ENCODE results near the gene RPS4Y1.

RPS4Y1 gene

GRCh38 chrY:2849368-2849767, 8.0 kb downstream of the RPS4Y1 start:
- no peaks in the 10 kb centered on the region for H3K4me1 Mint-ChIP-seq
- H3K27me3 Mint-ChIP-seq (ENCODE audit: low read depth): no peaks in the 10 kb centered on the region
- TF ChIP-seq CTCF (IDR thresholded peaks at IDR 0.05; ENCODE audit: unreplicated experiment in 3 of 3): no peak
- H3K9me3 Mint-ChIP-seq: no peaks in the 10 kb centered on the region
- no peak overlapping the region for H3K4me3 Mint-ChIP-seq
- no peak overlapping the region for H3K27ac Mint-ChIP-seq
- no peaks in the 10 kb centered on the region for H3K36me3 Mint-ChIP-seq (ENCODE audit: low read depth)

- H3K4me3 Mint-ChIP-seq: no peak overlapping the region
- no peaks in the 10 kb centered on the region for H3K27me3 Mint-ChIP-seq (ENCODE audit: low read depth)
- H3K4me1 Mint-ChIP-seq: no peaks in the 10 kb centered on the region
- H3K27ac Mint-ChIP-seq: no peak overlapping the region
- no peaks in the 10 kb centered on the region for H3K9me3 Mint-ChIP-seq
- no peak for TF ChIP-seq CTCF (IDR thresholded peaks at IDR 0.05; ENCODE audit: unreplicated experiment in 3 of 3)
- no peaks in the 10 kb centered on the region for H3K36me3 Mint-ChIP-seq (ENCODE audit: low read depth)
Observed at GRCh38 chrY:2854145-2854774, 12.9 kb downstream of the RPS4Y1 start.

GRCh38 chrY:2857068-2857467, 15.7 kb downstream of the RPS4Y1 start:
- no peak overlapping the region for H3K27ac Mint-ChIP-seq
- no peaks in the 10 kb centered on the region for H3K27me3 Mint-ChIP-seq (ENCODE audit: low read depth)
- H3K36me3 Mint-ChIP-seq (ENCODE audit: low read depth): no peaks in the 10 kb centered on the region
- H3K4me1 Mint-ChIP-seq: no peaks in the 10 kb centered on the region
- no peak overlapping the region for H3K4me3 Mint-ChIP-seq
- no peaks in the 10 kb centered on the region for H3K9me3 Mint-ChIP-seq
- TF ChIP-seq CTCF (IDR thresholded peaks at IDR 0.05; ENCODE audit: unreplicated experiment in 3 of 3): no peak

GRCh38 chrY:2857686-2858085, 16.3 kb downstream of the RPS4Y1 start:
- no peaks in the 10 kb centered on the region for H3K9me3 Mint-ChIP-seq
- no peaks in the 10 kb centered on the region for H3K4me1 Mint-ChIP-seq
- no peaks in the 10 kb centered on the region for H3K36me3 Mint-ChIP-seq (ENCODE audit: low read depth)
- TF ChIP-seq CTCF (IDR thresholded peaks at IDR 0.05; ENCODE audit: unreplicated experiment in 3 of 3): no peak
- H3K4me3 Mint-ChIP-seq: no peak overlapping the region
- no peaks in the 10 kb centered on the region for H3K27me3 Mint-ChIP-seq (ENCODE audit: low read depth)
- H3K27ac Mint-ChIP-seq: no peak overlapping the region

GRCh38 chrY:2859782-2860181, 18.4 kb downstream of the RPS4Y1 start:
- Mint-ChIP-seq H3K27me3 (ENCODE audit: low read depth) (no peaks in the 10 kb centered on the region), H3K36me3 (ENCODE audit: low read depth) (no peaks in the 10 kb centered on the region), H3K4me1 (no peaks in the 10 kb centered on the region), H3K4me3 (no peak overlapping the region), H3K27ac (no peak overlapping the region), H3K9me3 (no peaks in the 10 kb centered on the region)
- no peak for TF ChIP-seq CTCF (IDR thresholded peaks at IDR 0.05; ENCODE audit: unreplicated experiment in 3 of 3)

GRCh38 chrY:2860511-2860910, 19.1 kb downstream of the RPS4Y1 start:
- Mint-ChIP-seq H3K36me3 (ENCODE audit: low read depth) (no peaks in the 10 kb centered on the region), H3K4me1 (no peaks in the 10 kb centered on the region), H3K4me3 (no peak overlapping the region), H3K9me3 (no peaks in the 10 kb centered on the region), H3K27me3 (ENCODE audit: low read depth) (no peaks in the 10 kb centered on the region), H3K27ac (no peak overlapping the region)
- TF ChIP-seq CTCF (IDR thresholded peaks at IDR 0.05; ENCODE audit: unreplicated experiment in 3 of 3): no peak

All from nephron (organoid).